Vagina (tissue), 2 donors: ENCODE measurements around the gene PPT2. TPM values are rescaled to one million over a fixed set of nuclear protein-coding genes. Genes with fewer than 3 reads are reported as not detected.
A peak's percentile ranks its signal among the peaks of the same experiment; 100 is the strongest.

Experiments used
- DNase-seq, 2 donors: peaks; one replicate each; pipeline ENCODE4 v3.0.0-alpha.2; 2017; ENCODE audit errors: extremely low spot score in 2 of 2
- H3K27ac ChIP-seq: fragments of 200-600 bp; sonication (generic); one replicate; pipeline ENCODE4 v1.5.1; 2019
- H3K27me3 ChIP-seq: fragments of 200-600 bp; sonication (generic); one replicate; pipeline ENCODE4 v1.5.1; 2019
- H3K36me3 ChIP-seq, 2 donors: fragments of 200-600 bp; sonication (generic); one replicate each; pipeline ENCODE4 v1.5.1; 2017 to 2019
- H3K4me1 ChIP-seq: fragments of 200-600 bp; sonication (generic); one replicate; pipeline ENCODE4 v1.5.1; 2019
- H3K4me3 ChIP-seq, 2 donors: fragments of 200-600 bp; sonication (generic); 1 replicate in 1 of 2; 2 replicates in 1 of 2; pipeline ENCODE4 v1.5.1; 2016 to 2019
- H3K9me3 ChIP-seq: fragments of 200-600 bp; sonication (generic); one replicate; pipeline ENCODE4 v1.5.1; 2019
- CTCF ChIP-seq, 3 experiments: fragments of 450-650 bp in 2 of 3; fragments of 200-600 bp in 1 of 3; sonication (generic) in 1 of 3; IDR thresholded peaks; one replicate each; pipeline ENCODE4 v1.5.1; 2017 to 2019; ENCODE audit warnings: antibody characterized with exemption in 3 of 3, mild to moderate bottlenecking in 2 of 3, moderate library complexity in 2 of 3
- POLR2A ChIP-seq, 2 donors: fragments of 450-650 bp; IDR thresholded peaks; one replicate each; pipeline ENCODE4 v1.6.1; 2017; ENCODE audit warnings: antibody characterized with exemption in 2 of 2, mild to moderate bottlenecking in 2 of 2, moderate library complexity in 2 of 2
- POLR2AphosphoS5 ChIP-seq, 2 donors: sonication (generic); formaldehyde crosslinking; IDR thresholded peaks; one replicate each; pipeline ENCODE4 v1.9.0; 2017; ENCODE audit warnings: antibody characterized with exemption in 2 of 2, mild to moderate bottlenecking in 2 of 2, low read depth in 1 of 2; ENCODE audit not compliant: insufficient read depth in 1 of 2
- intact Hi-C: fragments of 100-400 bp; cut with DNase I; formaldehyde crosslinking; loops from one replicate; pipeline ENCODE4 v1.15.1; 2023
- total RNA-seq: library from RNA; depleted of rRNA; stranded (reverse); fragments of >200 nt; gene quantifications from one replicate; pipeline ENCODE4 v1.2.3, GENCODE V29; 2016

Gene PPT2
- total RNA-seq, 1 donor from 2014 or later = 31.9 TPM

GRCh38 chr6:32127717-32128592 is 26.0 kb upstream of the PPT2 start, which contains the start of gene ATF6B:
ATF6B (minus strand) TSS chr6:32128246; CDS start chr6:32128207, 39 bp downstream.
- peak in 1 of 2 donors; percentile 100 for DNase-seq
- H3K36me3 ChIP-seq = peaks cover 0 to 29% of the 10 kb centered on the region in 2 donors
- TF ChIP-seq CTCF (IDR thresholded peaks at IDR 0.05) (no peak), POLR2A (IDR thresholded peaks at IDR 0.05) (peak in 1 of 2 donors; percentile 58), POLR2AphosphoS5 (IDR thresholded peaks at IDR 0.05; ENCODE audit: insufficient read depth in 1 of 2, low read depth in 1 of 2) (peak; percentile 87 to 98)
- intact Hi-C loops = loop anchor here (10.0 kb wide), 2 partner anchors 47 to 117 kb away; partner anchors contain the start of genes AGPAT1 and RNF5
- H3K9me3 ChIP-seq = no peaks in the 10 kb centered on the region
- H3K4me3 ChIP-seq = peak within 1 kb of the TSS; percentile 67 to 97
- H3K27ac ChIP-seq = peak within 1 kb of the TSS; percentile 88
- no peaks in the 10 kb centered on the region for H3K27me3 ChIP-seq
- peaks cover 38% of the 10 kb centered on the region for H3K4me1 ChIP-seq

- Histone ChIP-seq H3K27ac (peak overlapping the region; percentile 88), H3K4me1 (peaks cover 38% of the 10 kb centered on the region), H3K9me3 (no peaks in the 10 kb centered on the region), H3K4me3 (peak overlapping the region; percentile 63 to 67), H3K36me3 (peaks cover 0 to 22% of the 10 kb centered on the region in 2 donors), H3K27me3 (no peaks in the 10 kb centered on the region)
- TF ChIP-seq POLR2A (IDR thresholded peaks at IDR 0.05) = no peak
- no peak for TF ChIP-seq CTCF (IDR thresholded peaks at IDR 0.05)
- no peak for TF ChIP-seq POLR2AphosphoS5 (IDR thresholded peaks at IDR 0.05; ENCODE audit: insufficient read depth in 1 of 2, low read depth in 1 of 2)
- intact Hi-C loops = loop anchor here (10.0 kb wide), 2 partner anchors 46 to 116 kb away; partner anchors contain the start of genes AGPAT1 and RNF5
- DNase-seq = peak in 1 of 2 donors; percentile 86
Observed at GRCh38 chr6:32128751-32129296, 25.1 kb upstream of the PPT2 start.

- Histone ChIP-seq H3K27me3 (no peaks in the 10 kb centered on the region), H3K9me3 (no peaks in the 10 kb centered on the region), H3K4me3 (peak overlapping the region; percentile 63 to 67), H3K4me1 (peaks cover 38% of the 10 kb centered on the region), H3K36me3 (peaks cover 0 to 16% of the 10 kb centered on the region in 2 donors), H3K27ac (peak overlapping the region; percentile 88)
- DNase-seq = peak in 1 of 2 donors; percentile 86
- TF ChIP-seq CTCF (IDR thresholded peaks at IDR 0.05) (no peak), POLR2A (IDR thresholded peaks at IDR 0.05) (no peak), POLR2AphosphoS5 (IDR thresholded peaks at IDR 0.05; ENCODE audit: insufficient read depth in 1 of 2, low read depth in 1 of 2) (no peak)
- intact Hi-C loops = loop anchor here (10.0 kb wide), 2 partner anchors 45 to 115 kb away; partner anchors contain the start of genes AGPAT1 and RNF5
Observed at GRCh38 chr6:32129297-32130088, 24.4 kb upstream of the PPT2 start.

- Histone ChIP-seq H3K27me3 (no peaks in the 10 kb centered on the region), H3K36me3 (peaks cover 0 to 5% of the 10 kb centered on the region in 2 donors), H3K4me3 (no peak overlapping the region), H3K27ac (no peak overlapping the region), H3K9me3 (no peaks in the 10 kb centered on the region), H3K4me1 (peaks cover 30% of the 10 kb centered on the region)
- no peak for TF ChIP-seq POLR2A (IDR thresholded peaks at IDR 0.05)
- TF ChIP-seq CTCF (IDR thresholded peaks at IDR 0.05) = no peak
- no peak for TF ChIP-seq POLR2AphosphoS5 (IDR thresholded peaks at IDR 0.05; ENCODE audit: insufficient read depth in 1 of 2, low read depth in 1 of 2)
- no peak for DNase-seq
- intact Hi-C loops = no loop called here
Observed at GRCh38 chr6:32131439-32131948, 22.4 kb upstream of the PPT2 start.
